ENCODE results near the gene PTPRN2.

PTPRN2 gene

GRCh38 chr7:157976406-157976805, 611.2 kb downstream of the PTPRN2 start:
- no peak for DNase-seq

DNA sequence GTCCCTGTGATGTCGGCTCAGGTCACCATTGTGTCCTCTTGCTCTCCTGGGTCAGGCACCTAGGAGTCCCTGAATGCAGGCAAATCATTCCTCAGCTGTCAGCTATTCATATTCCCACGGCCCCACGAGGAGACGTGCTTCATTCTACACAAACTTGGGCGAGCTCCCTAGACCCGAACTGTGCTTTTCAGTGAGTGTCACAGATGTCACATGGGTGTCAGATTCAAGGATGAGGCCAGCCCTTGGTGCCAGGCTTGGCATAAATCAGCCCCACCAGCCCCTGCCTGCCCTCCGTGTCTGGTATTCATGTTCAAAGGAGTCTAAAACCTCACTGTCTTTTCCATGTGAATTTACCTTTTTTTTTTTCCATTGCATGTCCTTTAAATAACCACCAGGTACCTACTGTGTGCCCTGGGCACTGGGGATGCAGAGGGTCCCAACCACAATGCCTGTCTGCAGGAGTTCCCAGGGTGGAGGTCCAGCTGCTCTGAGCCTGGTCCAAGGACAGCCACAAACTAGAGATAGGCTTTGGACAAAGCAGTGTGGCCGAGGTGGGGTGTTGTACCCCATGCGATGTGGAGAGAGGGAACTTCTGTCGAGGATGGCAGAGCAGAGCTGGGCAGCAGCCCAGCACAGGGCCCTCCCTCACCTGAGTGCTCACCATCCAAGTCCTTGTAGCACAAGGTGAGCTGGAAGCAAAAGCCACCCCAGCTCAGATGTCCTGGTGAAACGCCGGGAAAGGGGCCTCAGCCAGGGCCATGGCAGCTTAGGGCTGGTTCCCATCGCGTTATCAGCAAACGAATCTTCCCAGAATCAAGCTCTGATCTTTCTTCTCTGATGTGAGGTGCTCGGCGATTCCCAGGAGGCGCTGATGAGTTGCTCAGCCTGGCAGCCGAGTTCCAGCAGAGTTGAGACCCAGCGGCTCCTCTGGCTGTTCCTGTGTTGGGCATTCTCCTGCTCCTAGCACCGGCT, 611.9 kb downstream of the PTPRN2 start:
- DNase-seq = no peak

- no peak for DNase-seq
Measured at GRCh38 chr7:157974678-157975230, 612.9 kb downstream of the PTPRN2 start.

GRCh38 chr7:157973971-157974677, 613.5 kb downstream of the PTPRN2 start:
- DNase-seq = no peak

GRCh38 chr7:157972914-157973313, 614.7 kb downstream of the PTPRN2 start:
- DNase-seq = no peak

DNA sequence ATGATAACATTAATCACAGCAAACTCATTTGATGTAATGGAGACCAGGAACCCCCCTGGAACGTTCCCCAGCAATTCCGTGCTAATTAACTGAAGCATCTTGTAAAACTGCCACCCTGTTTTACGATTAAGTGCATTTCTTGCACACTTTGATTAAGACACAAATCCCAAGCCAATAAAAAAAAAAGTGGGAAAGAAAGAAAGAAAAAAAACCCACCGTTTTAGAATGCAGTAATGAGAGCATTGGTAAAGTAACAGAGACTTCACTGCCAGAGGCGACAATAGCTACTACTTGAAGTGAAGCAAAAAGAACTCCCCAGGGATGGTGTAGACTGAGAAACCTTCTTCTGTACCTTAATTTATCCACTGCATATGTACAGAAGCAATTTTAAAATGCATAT, 616.1 kb downstream of the PTPRN2 start:
- DNase-seq = no peak

DNA sequence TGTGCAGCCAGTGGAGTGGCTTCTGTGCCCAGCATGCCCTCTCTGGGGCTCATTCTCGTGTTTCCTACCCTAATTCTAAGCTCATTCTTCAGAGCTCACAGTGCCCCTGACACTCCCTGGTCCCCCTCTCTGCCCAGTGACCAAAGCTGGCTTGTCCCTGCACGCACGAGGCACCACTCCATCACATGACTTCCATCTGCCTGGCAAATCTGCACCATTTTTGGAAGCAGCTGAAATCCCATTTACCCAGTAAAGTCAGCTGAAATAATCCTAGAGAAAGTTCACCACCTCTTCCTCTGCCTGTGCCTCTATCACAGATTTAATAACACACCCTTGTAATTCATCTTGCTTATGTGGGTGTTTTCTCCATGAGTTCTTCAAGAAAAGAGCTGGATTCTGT, 616.9 kb downstream of the PTPRN2 start:
- DNase-seq = no peak

DNA sequence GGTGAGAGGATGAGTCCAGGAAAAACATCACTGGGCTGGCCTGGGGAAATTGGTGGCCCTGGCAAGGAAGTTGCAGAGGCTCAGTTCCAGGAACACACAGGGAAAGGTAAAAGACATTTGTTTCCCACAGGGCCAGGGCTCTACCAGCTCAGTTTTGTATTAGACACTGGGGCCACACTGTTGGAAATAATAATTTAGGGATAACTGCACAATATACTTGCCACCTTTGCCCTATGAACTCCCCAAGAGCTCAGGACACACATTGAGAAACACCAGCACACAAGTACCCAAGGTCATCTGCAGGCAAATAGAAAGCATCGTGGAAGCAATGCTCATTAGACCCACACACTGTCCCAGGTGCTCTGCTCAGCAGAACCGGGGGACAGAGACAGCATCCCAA, 617.6 kb downstream of the PTPRN2 start:
- DNase-seq = no peak

- no peak for DNase-seq
Measured at GRCh38 chr7:157966490-157966889, 621.1 kb downstream of the PTPRN2 start.

DNA sequence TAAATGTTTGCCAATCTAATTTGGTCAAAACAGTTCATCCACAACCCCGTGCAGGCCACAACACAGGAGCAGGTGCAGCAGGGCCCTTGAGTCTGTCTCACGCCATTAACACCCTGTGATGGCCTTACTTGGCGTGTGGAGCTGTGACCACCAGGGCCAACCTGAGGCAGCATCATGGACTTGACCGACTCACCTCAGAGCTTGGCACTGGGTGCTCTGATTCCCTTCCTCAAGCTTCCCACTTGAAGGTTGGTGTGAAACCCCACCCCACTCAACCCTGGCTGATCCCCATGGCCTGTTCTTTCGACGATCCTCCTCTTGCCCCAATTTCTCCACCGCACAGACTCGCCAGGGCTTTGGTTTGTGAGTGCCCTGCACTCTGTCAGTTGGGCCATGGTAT, 623.1 kb downstream of the PTPRN2 start:
- DNase-seq = no peak

DNA sequence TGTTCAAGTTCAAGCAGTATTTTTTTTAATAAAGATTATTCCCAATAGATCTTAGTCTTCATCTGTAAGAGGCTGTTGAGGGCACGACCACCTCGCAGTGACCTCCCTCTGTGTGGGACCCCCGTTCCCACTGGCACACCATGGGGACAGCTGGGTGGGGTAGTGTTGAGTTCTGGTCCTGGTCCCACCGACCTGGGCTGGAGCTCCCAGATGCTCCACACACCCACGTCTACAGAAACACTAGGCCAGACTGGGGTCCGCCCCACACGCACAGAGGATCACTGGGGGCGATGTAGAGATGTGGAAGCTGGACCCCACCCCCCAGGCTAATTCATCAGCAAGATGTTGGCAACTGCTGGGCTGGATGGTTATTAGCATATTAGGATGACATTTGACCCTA, 623.6 kb downstream of the PTPRN2 start:
- no peak for DNase-seq

- no peak for DNase-seq
Measured at GRCh38 chr7:157963526-157963925, 624.1 kb downstream of the PTPRN2 start.

GRCh38 chr7:157962458-157963306, 624.9 kb downstream of the PTPRN2 start:
- no peak for DNase-seq

- no peak for DNase-seq
Measured at GRCh38 chr7:157961731-157962457, 625.7 kb downstream of the PTPRN2 start.

DNA sequence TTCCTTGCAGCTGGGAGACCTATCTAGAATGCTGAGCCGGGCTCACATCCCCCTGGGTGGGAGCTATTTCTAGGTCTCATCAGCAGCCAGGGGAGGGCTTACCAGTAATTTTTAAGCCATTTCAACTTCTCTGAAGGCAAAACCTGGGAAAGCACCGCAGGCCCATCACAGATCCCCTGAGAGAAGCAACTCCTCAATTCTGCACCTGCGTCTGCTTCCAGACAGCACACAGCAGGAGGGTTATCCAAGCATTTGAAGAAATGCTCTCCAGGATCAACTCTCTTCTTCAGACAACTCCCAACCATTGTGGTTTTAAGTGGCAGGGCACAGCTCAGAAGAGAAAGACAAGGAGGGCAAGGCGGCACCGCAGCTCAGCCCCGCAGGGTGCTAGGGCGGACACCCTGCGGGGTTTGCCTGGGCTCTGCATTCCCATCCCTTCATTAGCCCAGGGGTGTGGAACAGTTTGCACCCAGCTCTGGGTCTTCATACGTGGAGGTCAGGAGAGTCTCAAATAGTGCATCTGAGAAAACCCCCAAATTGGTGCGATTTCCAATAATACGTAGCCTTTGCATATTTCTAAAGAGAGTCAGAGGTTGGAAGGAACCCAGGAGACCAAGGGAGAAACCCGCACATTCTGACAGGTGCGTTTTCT, 632.1 kb downstream of the PTPRN2 start:
- DNase-seq = no peak

- DNase-seq = no peak
Measured at GRCh38 chr7:157954901-157955300, 632.7 kb downstream of the PTPRN2 start.

DNA sequence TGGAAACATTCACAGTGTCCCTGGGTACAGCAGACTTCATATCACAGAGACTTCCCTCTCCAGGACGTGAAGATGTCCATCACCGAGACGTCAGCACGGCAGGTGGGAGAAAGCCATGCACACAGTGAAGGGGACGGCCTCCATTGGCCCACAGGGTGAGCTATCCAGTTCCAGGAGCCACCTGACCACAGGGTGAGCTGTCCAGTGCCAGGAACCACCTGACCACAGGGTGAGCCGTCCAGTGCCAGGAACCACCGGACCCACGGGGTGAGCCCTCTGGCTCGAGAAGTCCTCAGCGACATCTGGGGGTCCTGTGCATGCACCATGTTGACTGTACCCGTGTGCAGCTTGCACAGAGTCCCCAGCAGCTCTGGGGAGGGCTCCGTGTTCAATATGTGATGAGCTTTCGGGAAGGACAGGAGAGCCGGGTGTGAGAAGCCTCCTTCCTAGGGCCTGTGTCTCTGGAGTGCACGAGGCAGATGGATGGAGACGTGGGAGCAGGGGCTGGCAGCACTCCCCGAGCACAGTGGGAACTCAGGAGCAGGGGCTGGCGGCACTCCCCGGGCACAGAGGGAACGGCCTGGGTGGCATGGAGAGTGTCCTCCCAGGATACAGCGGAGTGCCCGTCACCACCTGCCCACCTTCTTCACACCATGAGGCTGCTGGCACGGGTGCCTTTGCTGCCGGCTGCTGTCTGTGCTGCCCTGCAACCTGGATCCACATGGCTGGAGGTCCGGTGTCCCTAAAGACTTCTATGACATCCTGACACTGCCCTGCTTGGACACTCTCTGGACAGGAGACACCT, 634.6 kb downstream of the PTPRN2 start:
- no peak for DNase-seq

DNA sequence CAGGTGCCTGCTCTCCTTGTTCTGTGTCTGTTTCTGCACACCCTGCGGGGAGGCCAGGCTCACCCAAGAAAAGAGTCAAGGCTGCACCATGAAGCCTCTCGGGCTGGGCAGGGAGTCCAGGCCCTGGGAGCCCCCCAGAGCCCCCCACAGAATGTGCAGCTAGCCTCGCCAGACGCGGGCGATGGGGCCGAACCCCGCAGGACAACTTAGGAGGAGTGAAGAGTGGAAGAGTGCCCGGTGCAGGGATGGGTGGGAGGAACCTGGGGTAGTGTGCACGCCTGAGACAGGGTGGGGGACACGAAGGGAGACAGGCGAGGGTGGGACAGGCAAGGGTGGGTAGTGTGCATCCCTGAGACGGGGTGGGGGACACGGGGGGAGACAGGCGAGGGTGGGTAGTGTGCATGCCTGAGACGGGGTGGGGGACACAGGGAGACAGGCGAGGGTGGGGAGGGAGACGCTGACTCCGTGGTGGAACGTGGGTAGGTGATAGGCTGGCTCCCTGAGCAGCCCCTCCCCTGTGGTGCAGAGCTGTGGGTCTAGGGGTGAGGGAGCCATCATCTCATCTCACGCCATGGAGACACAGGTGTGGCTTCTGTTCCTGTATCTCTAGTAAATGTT, 635.5 kb downstream of the PTPRN2 start:
- no peak for DNase-seq

DNA sequence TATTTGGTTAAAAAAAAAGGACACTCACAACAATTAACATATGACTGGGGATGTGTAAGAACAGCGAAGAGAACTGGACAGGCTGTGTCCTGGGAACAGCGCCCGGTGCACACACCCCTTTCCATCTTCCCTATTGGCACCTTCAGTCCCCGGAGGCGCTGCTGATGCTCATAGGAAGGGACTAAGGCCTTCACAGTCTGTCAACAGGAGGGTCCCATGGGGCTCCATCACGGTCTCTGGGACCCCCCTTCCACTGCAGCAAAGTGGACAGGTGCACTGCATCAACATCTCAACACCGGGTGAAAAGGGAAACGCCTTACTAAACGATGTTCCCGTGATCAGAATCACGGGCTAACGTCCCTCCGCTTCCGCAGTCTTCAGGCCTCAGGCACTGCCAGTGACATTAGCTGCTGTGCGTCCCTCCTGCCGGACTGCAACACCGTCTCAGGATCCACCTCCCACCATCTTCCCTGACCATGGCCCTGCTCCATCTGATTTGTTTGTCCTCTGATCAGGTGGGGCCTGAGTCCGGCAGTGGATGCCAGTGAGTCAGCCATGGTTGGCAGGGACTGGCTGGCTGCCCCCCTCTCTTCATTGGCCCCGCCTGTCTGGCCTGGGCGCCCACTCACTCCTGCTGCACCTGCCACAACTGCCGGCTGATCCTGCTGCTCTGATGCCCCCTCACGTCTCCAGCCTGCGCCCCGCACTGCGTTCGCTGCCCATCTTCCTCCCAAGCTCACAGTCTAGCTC, 636.1 kb downstream of the PTPRN2 start:
- DNase-seq = no peak

DNA sequence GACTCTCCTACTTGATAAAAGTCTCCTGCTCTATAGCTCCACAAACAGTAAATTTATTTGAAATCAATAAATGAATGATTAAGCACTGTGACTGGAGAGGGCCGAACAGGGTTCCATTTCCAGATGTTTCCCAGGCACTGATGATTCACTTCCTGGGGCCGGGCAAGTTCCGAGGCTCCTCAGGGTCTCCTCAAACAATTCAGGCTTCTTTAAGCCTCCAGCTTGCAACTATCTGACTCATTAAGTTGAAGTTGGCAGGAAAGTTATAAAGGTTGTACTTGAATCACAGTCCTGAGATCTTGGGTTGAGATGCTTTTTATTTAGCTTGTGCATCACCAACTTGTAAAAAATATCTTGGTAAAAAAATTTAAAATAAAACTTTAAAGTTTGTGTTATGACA, 637.9 kb downstream of the PTPRN2 start:
- no peak for DNase-seq
